Fibroblast of lung (primary cell): ENCODE measurements around the gene UBE2N. TPM values are rescaled to one million over a fixed set of nuclear protein-coding genes. Genes with fewer than 3 reads are reported as not detected.
"Not testable (repeated sequence)": the region's sequence is repeated elsewhere in the genome, so short reads cannot be mapped to it uniquely, and the experiment has no call there.

Source experiments
- DNase-seq, 2 donors: peaks; one replicate each; pipeline versions ENCODE4 v3.0.0 to v3.0.0-alpha.2; 2010; ENCODE audit warnings: low read depth in 2 of 2
- H2AFZ ChIP-seq: 2 replicates; pipeline ENCODE4 v1.5.1; 2012; ENCODE audit warnings: low read length, control low read depth, inconsistent platforms
- H3K27ac ChIP-seq: 2 replicates; pipeline ENCODE4 v1.5.1; 2011; ENCODE audit warnings: low read length, control low read depth; ENCODE audit not compliant: insufficient read depth
- H3K27me3 ChIP-seq: 2 replicates; pipeline ENCODE4 v1.5.1; 2011; ENCODE audit warnings: mild to moderate bottlenecking, low read length; ENCODE audit not compliant: control insufficient read depth, insufficient read depth
- H3K36me3 ChIP-seq: 2 replicates; pipeline ENCODE4 v1.5.1; 2011; ENCODE audit warnings: low read length; ENCODE audit not compliant: control insufficient read depth, insufficient read depth
- H3K4me1 ChIP-seq: 2 replicates; pipeline ENCODE4 v1.5.1; 2011; ENCODE audit warnings: low read length; ENCODE audit not compliant: control insufficient read depth, insufficient read depth; ENCODE audit errors: extremely low read depth
- H3K4me2 ChIP-seq: 2 replicates; pipeline ENCODE4 v1.5.1; 2011; ENCODE audit warnings: low read length, control low read depth; ENCODE audit not compliant: insufficient read depth; ENCODE audit errors: extremely low read depth
- H3K4me3 ChIP-seq, 4 experiments: fragments of 200-600 bp in 1 of 4; sonication (generic) in 1 of 4; replicated peaks in 1 of 4; 2 replicates each; pipeline ENCODE4 v1.5.1; 2011 to 2016; ENCODE audit warnings: low read length in 4 of 4, low read depth in 3 of 4, mild to moderate bottlenecking in 3 of 4, control low read depth in 2 of 4, inconsistent platforms in 1 of 4, mixed read lengths in 1 of 4; ENCODE audit not compliant: insufficient read depth in 1 of 4; ENCODE audit errors: control extremely low read depth in 1 of 4
- H3K79me2 ChIP-seq: 2 replicates; pipeline ENCODE4 v1.5.1; 2012; ENCODE audit warnings: mild to moderate bottlenecking, low read length, inconsistent platforms; ENCODE audit not compliant: control insufficient read depth, insufficient read depth
- H3K9ac ChIP-seq: 2 replicates; pipeline ENCODE4 v1.5.1; 2011; ENCODE audit warnings: mild to moderate bottlenecking, low read length, control low read depth; ENCODE audit not compliant: insufficient read depth
- H3K9me3 ChIP-seq: 2 replicates; pipeline ENCODE4 v1.5.1; 2012; ENCODE audit warnings: low read depth, low read length; ENCODE audit not compliant: control insufficient read depth, insufficient read depth
- H4K20me1 ChIP-seq: 2 replicates; pipeline ENCODE4 v1.5.1; 2011; ENCODE audit warnings: low read length; ENCODE audit not compliant: control insufficient read depth, insufficient read depth; ENCODE audit errors: extremely low read depth
- CTCF ChIP-seq, 2 donors: IDR thresholded peaks in 1 of 2; conservative IDR thresholded peaks in 1 of 2; 1 replicate in 1 of 2; 2 replicates in 1 of 2; pipeline ENCODE4 v1.5.1; 2011 to 2012; ENCODE audit warnings: low read length in 2 of 2, control low read depth in 1 of 2, inconsistent platforms in 1 of 2, low read depth in 1 of 2, mild to moderate bottlenecking in 1 of 2
- EZH2 ChIP-seq: IDR thresholded peaks from 2 replicates; pipeline ENCODE4 v1.5.1; 2012; ENCODE audit warnings: low read length, control low read depth, mild to moderate bottlenecking; ENCODE audit errors: missing control alignments
- polyA plus RNA-seq, 2 donors: library from polyadenylated mRNA; depleted of rRNA in 1 of 2; stranded (reverse) in 1 of 2; unstranded in 1 of 2; fragments of >200 nt; gene quantifications; 2 replicates each; pipeline ENCODE4 v1.2.1, GENCODE V29; 2011 to 2012; ENCODE audit warnings: missing spikeins in 1 of 2
- total RNA-seq: library from RNA; depleted of rRNA; stranded (reverse); fragments of >200 nt; gene quantifications from 2 replicates; pipeline ENCODE4 v1.2.1, GENCODE V29; 2014

UBE2N gene
- total and polyA plus RNA-seq, 2 donors (not counting 1 experiment from before 2014, with no cell fraction given), result 115 to 149 TPM

GRCh38 chr12:93402333-93403311 is 39.1 kb downstream of the UBE2N start:
- no peak for DNase-seq
- H3K79me2 ChIP-seq, result no peaks in the 10 kb centered on the region
- no peak overlapping the region for H3K27ac ChIP-seq
- H3K27me3 ChIP-seq, result no peaks in the 10 kb centered on the region
- peaks cover 3% of the 10 kb centered on the region for H3K4me1 ChIP-seq
- peaks cover 4% of the 10 kb centered on the region for H3K36me3 ChIP-seq
- H3K9ac ChIP-seq, result no peak overlapping the region
- H3K4me2 ChIP-seq, result no peak overlapping the region
- TF ChIP-seq CTCF (conservative IDR thresholded peaks at IDR 0.05 in 1 of 2, IDR thresholded peaks at IDR 0.05 in 1 of 2; ENCODE audit: low read depth in 1 of 2, low read length in 2 of 2), result no peak
- no peak for TF ChIP-seq EZH2
- no peaks in the 10 kb centered on the region for H4K20me1 ChIP-seq
- no peak overlapping the region for H2AFZ ChIP-seq
- no peak overlapping the region for H3K4me3 ChIP-seq
- H3K9me3 ChIP-seq, result no peaks in the 10 kb centered on the region

GRCh38 chr12:93399183-93399863 is 42.4 kb downstream of the UBE2N start:
- DNase-seq, H3K79me2 ChIP-seq, H3K36me3 ChIP-seq, H3K4me1 ChIP-seq, H3K4me2 ChIP-seq, H2AFZ ChIP-seq, H3K27me3 ChIP-seq, H4K20me1 ChIP-seq, H3K9me3 ChIP-seq, H3K4me3 ChIP-seq, H3K27ac ChIP-seq, H3K9ac ChIP-seq: not testable (repeated sequence)

DNA sequence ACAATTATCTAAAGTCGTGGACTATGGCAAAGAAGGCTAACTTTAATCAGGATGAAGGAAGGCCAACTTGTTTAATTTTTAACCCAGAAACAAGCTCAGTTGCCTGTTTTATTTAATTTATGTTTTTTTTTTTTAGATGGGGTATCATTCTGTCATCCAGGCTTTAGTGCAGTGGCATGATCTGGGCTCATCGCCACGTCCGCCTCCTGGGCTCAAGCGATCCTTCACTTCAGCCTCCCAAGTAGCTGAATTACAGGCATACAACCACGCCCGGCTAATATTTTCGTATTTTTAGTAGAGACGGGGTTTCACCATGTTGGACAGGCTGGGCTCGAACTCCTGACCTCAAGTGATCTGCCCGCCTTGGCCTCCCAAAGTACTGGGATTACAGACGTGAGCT is 44.3 kb downstream of the UBE2N start:
- Histone ChIP-seq H3K27ac (no peak overlapping the region), H3K36me3 (peaks cover 4% of the 10 kb centered on the region)

More for the DNA sequence above, 44.3 kb downstream of the UBE2N start:
- Histone ChIP-seq H3K79me2 (peaks cover 12% of the 10 kb centered on the region), H2AFZ (no peak overlapping the region), H4K20me1 (no peaks in the 10 kb centered on the region), H3K4me2 (no peak overlapping the region), H3K4me1 (no peaks in the 10 kb centered on the region), H3K9ac (no peak overlapping the region), H3K9me3 (no peaks in the 10 kb centered on the region), H3K4me3 (no peak overlapping the region), H3K27me3 (no peaks in the 10 kb centered on the region)
- TF ChIP-seq CTCF (conservative IDR thresholded peaks at IDR 0.05 in 1 of 2, IDR thresholded peaks at IDR 0.05 in 1 of 2; ENCODE audit: low read depth in 1 of 2, low read length in 2 of 2) (no peak), EZH2 (no peak)
- DNase-seq, result no peak
